ENCODE measurements around the gene ZFP14. TPM values are rescaled to one million over a fixed set of nuclear protein-coding genes. Genes with fewer than 3 reads are reported as not detected.

Gene ZFP14
- total and polyA plus RNA-seq, 4 donors, result 0.43 to 5.1 (median 3.4) TPM

DNA sequence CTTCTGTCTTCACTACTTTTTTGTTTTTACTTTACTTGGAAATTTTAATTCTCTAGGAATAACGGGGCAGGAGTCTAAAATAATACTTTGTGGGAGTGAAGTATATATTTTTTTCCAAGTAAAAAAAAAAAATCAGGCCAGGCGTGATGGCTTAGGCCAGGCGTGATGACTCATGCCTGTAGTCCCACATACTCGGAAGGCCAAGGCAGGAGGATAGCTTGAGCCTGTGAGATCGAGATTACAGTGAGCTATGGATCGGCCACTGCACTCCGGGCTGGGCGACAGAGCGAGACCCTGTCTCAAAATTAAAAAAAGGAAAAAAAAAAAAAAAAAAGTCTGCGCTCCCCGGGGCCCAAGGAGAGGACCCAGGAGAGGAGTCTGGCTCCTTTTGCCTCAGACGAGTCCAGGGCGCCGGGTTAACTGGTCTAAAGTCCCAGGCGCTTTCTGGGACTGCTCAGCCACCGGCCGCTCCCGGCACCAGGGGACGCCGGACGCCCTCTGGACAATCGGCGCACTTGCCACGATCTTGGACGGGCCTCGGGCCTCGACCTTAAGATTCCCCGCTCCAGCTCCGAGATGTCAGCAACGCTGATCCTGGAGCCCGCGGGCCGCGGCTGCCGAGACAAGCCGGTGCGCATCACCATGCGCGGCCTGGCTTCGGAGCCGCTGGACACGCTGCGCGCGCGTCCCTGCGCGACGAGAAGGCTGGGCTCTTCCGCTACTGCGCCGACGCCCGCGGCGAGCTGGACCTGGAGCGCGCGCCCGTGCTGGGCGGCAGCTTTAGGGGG is 42.2 kb upstream of the ZFP14 start:
- no peak overlapping the region for H3K9ac ChIP-seq (ENCODE audit: low read depth in 1 of 2, low read length in 2 of 2)
- peak overlapping the region in 2 of 3 donors; percentile 42 to 47 for H3K4me3 ChIP-seq (ENCODE audit: low read depth in 1 of 3, low read length in 3 of 3)
- peaks cover 0 to 5% (median 0%) of the 10 kb centered on the region in 4 donors for H3K27me3 ChIP-seq (ENCODE audit: control insufficient read depth in 4 of 4, insufficient read depth in 4 of 4, low read length in 3 of 4)
- peaks cover 0 to 3% (median 0%) of the 10 kb centered on the region in 4 donors for H3K36me3 ChIP-seq (ENCODE audit: control insufficient read depth in 4 of 4, insufficient read depth in 3 of 4, low read depth in 1 of 4, low read length in 3 of 4)
- 11% methylated on average over 61 of the region's 61 CpGs for WGBS
- peak; percentile 35 for DNase-seq (ENCODE audit: low spot score)
- TF ChIP-seq, protein P1, sequence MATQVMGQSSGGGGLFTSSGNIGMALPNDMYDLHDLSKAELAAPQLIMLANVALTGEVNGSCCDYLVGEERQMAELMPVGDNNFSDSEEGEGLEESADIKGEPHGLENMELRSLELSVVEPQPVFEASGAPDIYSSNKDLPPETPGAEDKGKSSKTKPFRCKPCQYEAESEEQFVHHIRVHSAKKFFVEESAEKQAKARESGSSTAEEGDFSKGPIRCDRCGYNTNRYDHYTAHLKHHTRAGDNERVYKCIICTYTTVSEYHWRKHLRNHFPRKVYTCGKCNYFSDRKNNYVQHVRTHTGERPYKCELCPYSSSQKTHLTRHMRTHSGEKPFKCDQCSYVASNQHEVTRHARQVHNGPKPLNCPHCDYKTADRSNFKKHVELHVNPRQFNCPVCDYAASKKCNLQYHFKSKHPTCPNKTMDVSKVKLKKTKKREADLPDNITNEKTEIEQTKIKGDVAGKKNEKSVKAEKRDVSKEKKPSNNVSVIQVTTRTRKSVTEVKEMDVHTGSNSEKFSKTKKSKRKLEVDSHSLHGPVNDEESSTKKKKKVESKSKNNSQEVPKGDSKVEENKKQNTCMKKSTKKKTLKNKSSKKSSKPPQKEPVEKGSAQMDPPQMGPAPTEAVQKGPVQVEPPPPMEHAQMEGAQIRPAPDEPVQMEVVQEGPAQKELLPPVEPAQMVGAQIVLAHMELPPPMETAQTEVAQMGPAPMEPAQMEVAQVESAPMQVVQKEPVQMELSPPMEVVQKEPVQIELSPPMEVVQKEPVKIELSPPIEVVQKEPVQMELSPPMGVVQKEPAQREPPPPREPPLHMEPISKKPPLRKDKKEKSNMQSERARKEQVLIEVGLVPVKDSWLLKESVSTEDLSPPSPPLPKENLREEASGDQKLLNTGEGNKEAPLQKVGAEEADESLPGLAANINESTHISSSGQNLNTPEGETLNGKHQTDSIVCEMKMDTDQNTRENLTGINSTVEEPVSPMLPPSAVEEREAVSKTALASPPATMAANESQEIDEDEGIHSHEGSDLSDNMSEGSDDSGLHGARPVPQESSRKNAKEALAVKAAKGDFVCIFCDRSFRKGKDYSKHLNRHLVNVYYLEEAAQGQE (IDR thresholded peaks at IDR 0.05), result no peak
- TF ChIP-seq, protein P2, sequence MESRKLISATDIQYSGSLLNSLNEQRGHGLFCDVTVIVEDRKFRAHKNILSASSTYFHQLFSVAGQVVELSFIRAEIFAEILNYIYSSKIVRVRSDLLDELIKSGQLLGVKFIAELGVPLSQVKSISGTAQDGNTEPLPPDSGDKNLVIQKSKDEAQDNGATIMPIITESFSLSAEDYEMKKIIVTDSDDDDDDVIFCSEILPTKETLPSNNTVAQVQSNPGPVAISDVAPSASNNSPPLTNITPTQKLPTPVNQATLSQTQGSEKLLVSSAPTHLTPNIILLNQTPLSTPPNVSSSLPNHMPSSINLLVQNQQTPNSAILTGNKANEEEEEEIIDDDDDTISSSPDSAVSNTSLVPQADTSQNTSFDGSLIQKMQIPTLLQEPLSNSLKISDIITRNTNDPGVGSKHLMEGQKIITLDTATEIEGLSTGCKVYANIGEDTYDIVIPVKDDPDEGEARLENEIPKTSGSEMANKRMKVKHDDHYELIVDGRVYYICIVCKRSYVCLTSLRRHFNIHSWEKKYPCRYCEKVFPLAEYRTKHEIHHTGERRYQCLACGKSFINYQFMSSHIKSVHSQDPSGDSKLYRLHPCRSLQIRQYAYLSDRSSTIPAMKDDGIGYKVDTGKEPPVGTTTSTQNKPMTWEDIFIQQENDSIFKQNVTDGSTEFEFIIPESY (IDR thresholded peaks at IDR 0.05), result no peak
- TF ChIP-seq TAF1 (conservative IDR thresholded peaks at IDR 0.05) (no peak), NR2F2 (IDR thresholded peaks at IDR 0.05) (no peak), RXRA (IDR thresholded peaks at IDR 0.05) (no peak), JUND (IDR thresholded peaks at IDR 0.05) (no peak), RAD21 (IDR thresholded peaks at IDR 0.05) (no peak), GABPA (IDR thresholded peaks at IDR 0.05 in 1 of 2, conservative IDR thresholded peaks at IDR 0.05 in 1 of 2) (no peak)
- TF ChIP-seq, protein P3, sequence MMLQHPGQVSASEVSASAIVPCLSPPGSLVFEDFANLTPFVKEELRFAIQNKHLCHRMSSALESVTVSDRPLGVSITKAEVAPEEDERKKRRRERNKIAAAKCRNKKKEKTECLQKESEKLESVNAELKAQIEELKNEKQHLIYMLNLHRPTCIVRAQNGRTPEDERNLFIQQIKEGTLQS (IDR thresholded peaks at IDR 0.05), result no peak
- TF ChIP-seq, protein P4, sequence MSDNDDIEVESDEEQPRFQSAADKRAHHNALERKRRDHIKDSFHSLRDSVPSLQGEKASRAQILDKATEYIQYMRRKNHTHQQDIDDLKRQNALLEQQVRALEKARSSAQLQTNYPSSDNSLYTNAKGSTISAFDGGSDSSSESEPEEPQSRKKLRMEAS (IDR thresholded peaks at IDR 0.05), result no peak
- H3K27ac ChIP-seq (ENCODE audit: low read depth in 1 of 2, low read length in 2 of 2), result peak overlapping the region in 1 of 2 donors; percentile 25
- H3K9me3 ChIP-seq (ENCODE audit: control insufficient read depth in 4 of 4, low read length in 3 of 4), result peaks cover 20 to 34% (median 26%) of the 10 kb centered on the region in 4 donors
- peaks cover 0 to 5% (median 4%) of the 10 kb centered on the region in 4 donors for H3K4me1 ChIP-seq (ENCODE audit: control insufficient read depth in 4 of 4, insufficient read depth in 4 of 4, low read length in 3 of 4)

DNA sequence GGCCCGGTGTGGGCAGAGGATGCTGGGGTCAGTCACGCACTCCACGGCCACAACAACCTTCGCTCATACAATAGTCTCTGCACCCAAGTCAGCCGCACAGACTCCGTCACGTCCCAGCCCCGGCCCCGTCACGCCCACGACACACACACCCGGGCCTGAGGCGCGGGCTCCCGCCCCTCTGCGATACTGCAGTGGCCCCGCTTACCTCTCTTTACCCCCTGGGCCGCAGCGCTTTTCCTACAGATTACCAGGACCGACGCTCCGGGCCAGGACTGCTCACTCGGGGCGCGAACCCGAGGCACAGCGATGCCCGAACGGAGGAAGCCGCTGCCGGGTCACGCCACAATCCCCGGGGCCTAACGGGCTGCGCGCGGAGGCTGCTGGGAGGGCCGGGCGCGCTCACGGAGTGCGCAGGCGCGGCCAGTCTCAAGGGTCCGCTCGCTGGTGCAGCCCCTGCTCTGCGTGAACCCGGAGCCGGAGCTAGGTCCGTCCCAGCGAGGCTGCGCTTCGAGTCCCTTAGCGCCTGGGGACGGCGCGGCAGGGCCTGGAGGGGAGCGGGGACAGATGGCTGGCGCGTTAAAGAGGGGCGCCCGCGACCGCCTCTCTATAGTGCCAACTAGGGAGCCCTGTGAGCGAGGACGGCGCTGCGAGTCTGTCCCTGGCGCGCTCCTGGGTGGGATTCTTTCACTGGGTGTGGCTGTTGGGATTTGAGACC is 39.4 kb upstream of the ZFP14 start, which contains the start of gene ZFP82:
Gene ZFP82, minus strand, starts transcription at position 358 of the 715 bp plus-strand sequence. CDS start 8,855 bp downstream, outside the sequence.
- Histone ChIP-seq H3K4me3 (ENCODE audit: low read depth in 1 of 3, low read length in 3 of 3) (peak within 1 kb of the TSS; percentile 55 to 73 (median 70)), H3K27ac (ENCODE audit: low read depth in 1 of 2, low read length in 2 of 2) (peak within 1 kb of the TSS; percentile 70 to 78), H3K36me3 (ENCODE audit: control insufficient read depth in 4 of 4, insufficient read depth in 3 of 4, low read depth in 1 of 4, low read length in 3 of 4) (peaks cover 0 to 3% (median 0%) of the 10 kb centered on the region in 4 donors), H3K9me3 (ENCODE audit: control insufficient read depth in 4 of 4, low read length in 3 of 4) (peaks cover 10 to 29% (median 17%) of the 10 kb centered on the region in 4 donors), H3K27me3 (ENCODE audit: control insufficient read depth in 4 of 4, insufficient read depth in 4 of 4, low read length in 3 of 4) (peaks cover 0 to 5% (median 0%) of the 10 kb centered on the region in 4 donors), H3K9ac (ENCODE audit: low read depth in 1 of 2, low read length in 2 of 2) (peak within 1 kb of the TSS; percentile 29 to 47), H3K4me1 (ENCODE audit: control insufficient read depth in 4 of 4, insufficient read depth in 4 of 4, low read length in 3 of 4) (peaks cover 0 to 5% (median 4%) of the 10 kb centered on the region in 4 donors)
- TF ChIP-seq NR2F2 (IDR thresholded peaks at IDR 0.05) (no peak), RAD21 (IDR thresholded peaks at IDR 0.05) (peak in 1 of 2 donors; percentile 16)
- WGBS, result 2% methylated on average over 70 of the region's 70 CpGs
- DNase-seq (ENCODE audit: low spot score), result peak; percentile 81
